DND-41 (cell line): ENCODE results near the gene COX15.

ENCODE experiments used
- CTCF ChIP-seq: IDR thresholded peaks from 2 replicates; pipeline ENCODE4 v1.5.1; 2012; ENCODE audit warnings: borderline replicate concordance, low read length, moderate library complexity, mild to moderate bottlenecking; ENCODE audit not compliant: poor library complexity, severe bottlenecking; ENCODE audit errors: extremely low read depth
- EZH2 ChIP-seq: IDR thresholded peaks from 3 replicates; pipeline ENCODE4 v1.6.1; 2012; ENCODE audit warnings: borderline replicate concordance, low read depth, mild to moderate bottlenecking, moderate library complexity, low read length, inconsistent platforms; ENCODE audit not compliant: severe bottlenecking

- TF ChIP-seq CTCF, result no peak
- no peak for TF ChIP-seq EZH2
Observed at GRCh38 chr10:99740260-99740659, 8.3 kb upstream of the COX15 start.
